ENCODE measurements around the gene CYP24A1.

The CYP24A1 gene

GRCh38 chr20:54203281-54203680, 29.5 kb upstream of the CYP24A1 start:
- H3K4me3 ChIP-seq (ENCODE audit: low read depth, low read length), result no peak overlapping the region
- no peak for TF ChIP-seq CTCF (IDR thresholded peaks at IDR 0.05; ENCODE audit: borderline replicate concordance, insufficient read depth, low read depth, low read length)

DNA sequence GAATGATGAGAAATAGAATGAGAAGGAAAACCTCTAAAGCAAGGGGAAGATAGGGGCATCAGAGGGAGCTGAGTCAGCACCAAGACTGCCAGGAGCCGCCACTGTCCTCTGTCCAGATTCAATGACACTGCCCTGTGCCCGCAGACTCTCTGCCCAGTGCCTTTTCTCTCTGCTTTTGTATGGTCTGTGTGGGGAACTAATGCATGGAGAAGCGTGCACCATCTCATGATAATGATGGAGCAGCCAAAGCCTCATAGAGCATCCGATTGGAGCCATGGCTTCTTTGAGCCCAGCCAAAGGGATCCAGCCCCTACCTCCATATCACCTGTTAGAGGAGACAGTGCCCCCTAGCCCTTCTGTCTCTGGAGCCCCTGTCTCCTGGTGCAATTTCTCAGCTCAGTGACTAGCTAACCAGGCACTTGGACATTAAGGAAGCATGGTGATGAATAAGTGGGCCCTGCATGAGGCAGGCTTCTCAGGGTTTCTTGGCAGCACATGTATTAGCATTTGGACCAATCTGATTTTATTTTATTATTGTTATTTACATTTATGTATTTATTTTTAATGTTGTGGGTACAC, 27.6 kb upstream of the CYP24A1 start:
- TF ChIP-seq CTCF (IDR thresholded peaks at IDR 0.05; ENCODE audit: borderline replicate concordance, insufficient read depth, low read depth, low read length), result no peak
- no peak overlapping the region for H3K4me3 ChIP-seq (ENCODE audit: low read depth, low read length)

DNA sequence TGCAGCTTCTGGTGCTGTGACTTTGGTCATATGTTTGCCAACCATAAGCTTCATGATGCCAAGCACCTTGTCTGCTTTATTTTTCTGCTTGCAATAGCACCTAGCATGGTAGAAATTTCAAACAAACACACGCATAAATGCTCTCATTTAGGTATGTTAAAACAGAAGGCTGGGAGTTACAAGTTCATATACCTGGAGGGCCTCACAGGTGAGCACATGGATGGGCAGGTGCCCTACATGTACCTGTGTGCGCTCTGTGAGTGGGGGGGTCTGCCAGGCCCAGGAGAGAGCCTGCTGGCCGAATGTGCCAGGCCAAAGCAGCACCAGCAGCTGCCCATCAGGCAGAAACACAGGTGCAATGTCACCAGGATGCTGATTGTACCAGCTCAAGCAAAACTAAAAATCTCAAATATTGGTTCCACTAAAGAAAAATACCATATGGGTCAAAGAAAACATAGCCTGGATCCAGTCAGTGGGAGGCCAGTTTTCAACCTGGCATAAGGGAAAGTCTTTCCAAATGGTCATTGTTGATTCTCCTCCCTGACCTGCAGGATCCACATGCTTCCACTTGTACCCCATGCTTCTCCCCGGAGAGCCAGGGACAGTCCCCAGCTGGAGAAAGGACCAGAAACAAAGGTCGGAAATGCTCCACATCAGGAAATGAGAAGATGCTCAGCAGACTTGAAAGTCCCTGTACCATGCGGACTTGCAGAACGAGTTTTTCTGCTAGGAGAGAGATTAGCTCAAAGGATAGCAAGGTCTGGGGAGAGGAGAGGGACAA, 26.9 kb upstream of the CYP24A1 start:
- TF ChIP-seq CTCF (IDR thresholded peaks at IDR 0.05; ENCODE audit: borderline replicate concordance, insufficient read depth, low read depth, low read length), result no peak

GRCh38 chr20:54199721-54200176, 26.0 kb upstream of the CYP24A1 start:
- no peak overlapping the region for H3K4me3 ChIP-seq (ENCODE audit: low read depth, low read length)
- TF ChIP-seq CTCF (IDR thresholded peaks at IDR 0.05; ENCODE audit: borderline replicate concordance, insufficient read depth, low read depth, low read length), result peak; percentile 86

More for the DNA sequence above, 26.9 kb upstream of the CYP24A1 start:
- no peak overlapping the region for H3K4me3 ChIP-seq (ENCODE audit: low read depth, low read length)

DNA sequence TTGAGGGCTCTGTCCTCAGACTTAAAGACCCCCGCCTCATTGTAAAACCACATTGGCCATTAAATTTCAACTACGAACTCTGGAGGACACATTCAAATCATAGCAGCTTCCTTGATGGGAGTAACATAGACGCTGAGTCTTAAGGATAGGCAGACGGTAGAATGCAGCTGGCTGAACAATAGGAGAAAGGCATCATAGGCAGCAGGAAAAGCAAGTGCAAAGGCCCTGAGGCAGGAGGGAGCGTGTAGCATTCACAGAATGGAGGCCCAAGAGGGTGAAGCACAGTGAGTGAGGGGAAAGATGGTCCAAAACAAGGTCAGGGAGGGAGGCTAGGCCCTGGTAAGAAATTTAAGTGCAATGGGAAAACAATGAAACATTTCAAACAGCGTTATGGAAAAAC, 25.5 kb upstream of the CYP24A1 start:
- TF ChIP-seq CTCF (IDR thresholded peaks at IDR 0.05; ENCODE audit: borderline replicate concordance, insufficient read depth, low read depth, low read length), result no peak
- H3K4me3 ChIP-seq (ENCODE audit: low read depth, low read length), result no peak overlapping the region

DNA sequence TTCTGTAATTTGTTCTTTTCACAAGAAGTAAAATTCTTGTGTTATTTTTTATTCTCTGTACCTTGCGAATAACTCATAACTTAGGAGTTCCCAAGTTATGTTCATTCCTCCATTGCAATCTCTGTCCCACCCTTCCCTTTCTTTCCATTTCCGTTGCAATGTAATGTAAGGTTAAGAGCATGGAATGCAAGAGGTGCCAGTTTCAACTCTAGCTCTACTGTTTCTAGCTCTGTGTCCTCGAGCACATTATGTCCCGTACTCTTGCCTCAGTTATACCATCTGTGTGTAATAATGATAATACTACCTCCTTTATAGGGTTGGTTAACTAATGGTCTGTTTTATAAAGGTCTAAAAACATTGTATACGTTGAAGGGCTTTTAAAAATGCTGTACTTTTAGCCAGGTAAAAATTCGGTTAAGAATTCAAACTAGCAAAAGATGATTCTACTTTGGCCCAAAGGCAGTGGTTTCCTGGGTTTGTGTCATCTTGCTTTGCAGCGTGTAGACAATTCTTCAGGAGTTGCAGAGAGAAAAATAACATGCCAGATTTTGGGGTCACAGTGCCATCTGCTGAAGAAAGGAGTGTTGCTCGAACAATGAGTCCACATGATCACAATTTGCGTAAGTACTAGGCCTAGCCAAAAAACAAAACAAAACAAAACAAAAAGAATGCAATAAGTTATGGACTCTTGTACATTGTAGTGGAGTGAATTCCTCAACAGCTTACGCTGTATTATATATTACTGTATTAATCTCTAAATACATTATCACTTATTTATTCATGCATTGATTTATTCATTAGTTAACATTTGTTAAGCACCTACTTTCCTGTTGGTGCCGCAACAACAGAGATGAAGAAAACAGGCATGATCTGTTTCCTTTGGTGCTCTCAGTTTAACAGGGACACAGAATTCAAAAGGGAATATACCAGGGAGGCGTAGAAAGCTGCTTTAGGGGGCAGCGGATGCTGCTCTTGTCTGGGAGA, 24.1 kb upstream of the CYP24A1 start:
- no peak for TF ChIP-seq CTCF (IDR thresholded peaks at IDR 0.05; ENCODE audit: borderline replicate concordance, insufficient read depth, low read depth, low read length)
- no peak overlapping the region for H3K4me3 ChIP-seq (ENCODE audit: low read depth, low read length)
